Large intestine (tissue), 3 donors: ENCODE measurements around the gene LAMTOR4. TPM values are rescaled to one million over a fixed set of nuclear protein-coding genes. Genes with fewer than 3 reads are reported as not detected.
A peak's percentile ranks its signal among the peaks of the same experiment; 100 is the strongest.

Source experiments
- DNase-seq, 2 donors: peaks; one replicate each; pipeline versions ENCODE4 v3.0.0 to v3.0.0-alpha.2; 2013
- H3K27ac ChIP-seq: one replicate; pipeline ENCODE4 v1.5.1; 2013; ENCODE audit warnings: low read length
- H3K27me3 ChIP-seq: 2 replicates; pipeline ENCODE4 v1.6.1; 2013; ENCODE audit warnings: low read length; ENCODE audit not compliant: control insufficient read depth, insufficient read depth
- H3K36me3 ChIP-seq: 2 replicates; pipeline ENCODE4 v1.6.1; 2013; ENCODE audit warnings: low read length; ENCODE audit not compliant: control insufficient read depth, insufficient read depth
- H3K4me1 ChIP-seq: one replicate; pipeline ENCODE4 v1.6.1; 2013; ENCODE audit warnings: low read length; ENCODE audit not compliant: control insufficient read depth, insufficient read depth
- H3K4me3 ChIP-seq: one replicate; pipeline ENCODE4 v1.5.1; 2013; ENCODE audit warnings: low read length
- H3K9me3 ChIP-seq: one replicate; pipeline ENCODE4 v1.6.1; 2013; ENCODE audit warnings: mild to moderate bottlenecking, low read depth, low read length, moderate library complexity; ENCODE audit not compliant: control insufficient read depth
- WGBS: methylation state at CpG from one replicate; pipeline ENCODE4 v1.1.5; 2013; ENCODE audit warnings: low lambda C conversion rate; ENCODE audit not compliant: insufficient coverage; 5-methylcytosine and 5-hydroxymethylcytosine counted together
- polyA plus RNA-seq: library from polyadenylated mRNA; unstranded; fragments of 120-200 nt; gene quantifications from one replicate; pipeline ENCODE4 v1.2.1, GENCODE V29; 2013

LAMTOR4 gene
- polyA plus RNA-seq, 1 donor: 133 TPM

GRCh38 chr7:100119970-100120732 is 28.6 kb upstream of the LAMTOR4 start:
- H3K4me1 ChIP-seq: peaks cover 24% of the 10 kb centered on the region
- no peaks in the 10 kb centered on the region for H3K9me3 ChIP-seq
- H3K27ac ChIP-seq: peak overlapping the region; percentile 54
- no peaks in the 10 kb centered on the region for H3K27me3 ChIP-seq
- H3K36me3 ChIP-seq: peaks cover 9% of the 10 kb centered on the region
- WGBS: 38% methylated on average over 5 of the region's 19 CpGs
- peak overlapping the region; percentile 76 for H3K4me3 ChIP-seq
- DNase-seq: peak in 1 of 2 donors; percentile 51

GRCh38 chr7:100120733-100121036 is 28.0 kb upstream of the LAMTOR4 start:
- no CpG with 5 or more reads among the region's 1 CpG for WGBS
- H3K27ac ChIP-seq: no peak overlapping the region
- H3K36me3 ChIP-seq: peaks cover 9% of the 10 kb centered on the region
- H3K4me1 ChIP-seq: peaks cover 29% of the 10 kb centered on the region
- DNase-seq: no peak
- H3K9me3 ChIP-seq: no peaks in the 10 kb centered on the region
- H3K27me3 ChIP-seq: no peaks in the 10 kb centered on the region
- no peak overlapping the region for H3K4me3 ChIP-seq

GRCh38 chr7:100122067-100122466 is 26.7 kb upstream of the LAMTOR4 start:
- Histone ChIP-seq H3K4me3 (no peak overlapping the region), H3K4me1 (peaks cover 30% of the 10 kb centered on the region), H3K27ac (no peak overlapping the region), H3K9me3 (no peaks in the 10 kb centered on the region), H3K27me3 (no peaks in the 10 kb centered on the region), H3K36me3 (peaks cover 4% of the 10 kb centered on the region)
- no peak for DNase-seq
- WGBS: no CpG with 5 or more reads among the region's 13 CpGs

- H3K4me1 ChIP-seq: peaks cover 30% of the 10 kb centered on the region
- H3K9me3 ChIP-seq: no peaks in the 10 kb centered on the region
- H3K4me3 ChIP-seq: no peak overlapping the region
- DNase-seq: no peak
- no peaks in the 10 kb centered on the region for H3K27me3 ChIP-seq
- H3K36me3 ChIP-seq: peaks cover 4% of the 10 kb centered on the region
- H3K27ac ChIP-seq: no peak overlapping the region
- no CpG with 5 or more reads among the region's 1 CpG for WGBS
Observed at GRCh38 chr7:100122568-100122967, 26.1 kb upstream of the LAMTOR4 start.

- no CpG with 5 or more reads among the region's 4 CpGs for WGBS
Observed at GRCh38 chr7:100124301-100125230, 24.2 kb upstream of the LAMTOR4 start.

GRCh38 chr7:100126239-100126930 is 22.3 kb upstream of the LAMTOR4 start:
- no peak for DNase-seq
- WGBS: no CpG with 5 or more reads among the region's 29 CpGs
- H3K4me1 ChIP-seq: peaks cover 36% of the 10 kb centered on the region

More at GRCh38 chr7:100124301-100125230, 24.2 kb upstream of the LAMTOR4 start:
- no peak overlapping the region for H3K4me3 ChIP-seq
- H3K9me3 ChIP-seq: no peaks in the 10 kb centered on the region
- H3K36me3 ChIP-seq: peaks cover 4% of the 10 kb centered on the region
- peak in 1 of 2 donors; percentile 40 for DNase-seq
- H3K4me1 ChIP-seq: peaks cover 41% of the 10 kb centered on the region
- peak overlapping the region; percentile 62 for H3K27ac ChIP-seq
- H3K27me3 ChIP-seq: no peaks in the 10 kb centered on the region

GRCh38 chr7:100126931-100127865 is 21.5 kb upstream of the LAMTOR4 start, which contains the start of gene MBLAC1:
TSS of gene MBLAC1 (plus strand) at chr7:100126967. CDS start at chr7:100127396, 429 bp downstream.
- peak; percentile 88 to 96 for DNase-seq
- Histone ChIP-seq H3K4me3 (peak within 1 kb of the TSS; percentile 76), H3K27me3 (no peaks in the 10 kb centered on the region), H3K9me3 (no peaks in the 10 kb centered on the region), H3K27ac (peak within 1 kb of the TSS; percentile 99), H3K36me3 (peaks cover 4% of the 10 kb centered on the region), H3K4me1 (peaks cover 36% of the 10 kb centered on the region)
- no CpG with 5 or more reads among the region's 85 CpGs for WGBS

More at GRCh38 chr7:100126239-100126930, 22.3 kb upstream of the LAMTOR4 start:
- H3K27me3 ChIP-seq: no peaks in the 10 kb centered on the region
- H3K9me3 ChIP-seq: no peaks in the 10 kb centered on the region
- H3K27ac ChIP-seq: peak overlapping the region; percentile 99
- H3K4me3 ChIP-seq: peak overlapping the region; percentile 76
- H3K36me3 ChIP-seq: peaks cover 4% of the 10 kb centered on the region

- H3K4me1 ChIP-seq: peaks cover 36% of the 10 kb centered on the region
- peak in 1 of 2 donors; percentile 64 for DNase-seq
- H3K4me3 ChIP-seq: peak overlapping the region; percentile 76
- no CpG with 5 or more reads among the region's 37 CpGs for WGBS
- H3K27ac ChIP-seq: peak overlapping the region; percentile 99
- H3K27me3 ChIP-seq: no peaks in the 10 kb centered on the region
- H3K36me3 ChIP-seq: no peaks in the 10 kb centered on the region
- H3K9me3 ChIP-seq: no peaks in the 10 kb centered on the region
Observed at GRCh38 chr7:100127866-100128636, 20.7 kb upstream of the LAMTOR4 start.

GRCh38 chr7:100128637-100128963 is 20.1 kb upstream of the LAMTOR4 start:
- H3K27me3 ChIP-seq: no peaks in the 10 kb centered on the region
- H3K4me1 ChIP-seq: peaks cover 36% of the 10 kb centered on the region
- H3K9me3 ChIP-seq: no peaks in the 10 kb centered on the region
- H3K27ac ChIP-seq: peak overlapping the region; percentile 99
- no peak overlapping the region for H3K4me3 ChIP-seq
- H3K36me3 ChIP-seq: no peaks in the 10 kb centered on the region
- DNase-seq: no peak
- WGBS: no CpG with 5 or more reads among the region's 1 CpG
